ENCODE data around the gene KRTAP17-1. TPM values are rescaled to one million over a fixed set of nuclear protein-coding genes. Genes with fewer than 3 reads are reported as not detected.

Gene KRTAP17-1
- total RNA-seq, 1 experiment from 2014 or later: not detected

DNA sequence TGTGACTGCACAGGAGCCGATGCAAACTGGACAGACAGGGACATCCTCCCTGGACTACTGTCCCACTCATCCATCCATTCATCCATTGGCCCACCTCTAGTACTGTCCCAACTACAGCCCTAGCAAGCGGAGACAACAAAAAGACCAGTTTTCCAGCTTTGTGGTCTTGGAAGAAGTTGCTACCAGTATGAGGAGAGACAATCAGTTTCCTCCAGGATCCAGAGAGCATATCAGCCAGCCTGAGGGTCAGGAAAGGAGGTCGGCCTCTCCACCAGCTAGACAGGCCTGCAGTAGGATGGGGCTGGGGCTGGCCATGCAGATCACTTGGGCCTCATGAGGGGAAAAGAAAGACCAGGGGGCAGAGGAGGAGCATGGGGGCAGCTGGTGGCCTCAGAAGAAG lies 18.3 kb upstream of the KRTAP17-1 start:
- Histone ChIP-seq H3K14ac (ENCODE audit: insufficient read depth, low read length) (no peak overlapping the region), H3K9me3 (ENCODE audit: control insufficient read depth, low read depth, low read length) (no peaks in the 10 kb centered on the region), H3T11ph (ENCODE audit: low read length) (no peak overlapping the region), H3K56ac (ENCODE audit: insufficient read length, low read depth, low read length) (no peak overlapping the region), H3K9ac (ENCODE audit: extremely low read depth, insufficient read length, low read length) (no peak overlapping the region), H3K23me2 (ENCODE audit: insufficient read length, low read depth, low read length, poor library complexity, severe bottlenecking) (no peaks in the 10 kb centered on the region), H4K8ac (replicated peaks; ENCODE audit: insufficient read length, low read depth, low read length) (no peak overlapping the region), H2BK120ac (ENCODE audit: low read depth, low read length, poor library complexity, severe bottlenecking) (no peak overlapping the region), H2BK5ac (ENCODE audit: insufficient read length, low read length) (no peak overlapping the region), H2AK5ac (ENCODE audit: insufficient read length, low read length) (no peak overlapping the region), H2AFZ (ENCODE audit: low read length) (no peak overlapping the region), H2BK20ac (ENCODE audit: low read depth, low read length, poor library complexity, severe bottlenecking) (no peak overlapping the region), H3K4me1 (ENCODE audit: insufficient read depth, low read length) (no peaks in the 10 kb centered on the region), H4K20me1 (ENCODE audit: control insufficient read depth, insufficient read depth, insufficient read length) (no peaks in the 10 kb centered on the region), H2BK12ac (ENCODE audit: insufficient read length, low read depth, low read length) (no peak overlapping the region), H3K27ac (ENCODE audit: insufficient read length, low read depth, low read length) (no peak overlapping the region), H4K91ac (ENCODE audit: insufficient read length, low read depth, low read length) (no peak overlapping the region), H4K5ac (ENCODE audit: insufficient read length, low read depth, low read length) (no peak overlapping the region), H3K79me2 (ENCODE audit: insufficient read depth, low read length) (no peaks in the 10 kb centered on the region), H3K79me1 (ENCODE audit: insufficient read depth, low read depth, low read length, poor library complexity, severe bottlenecking) (no peaks in the 10 kb centered on the region), H3K27me3 (ENCODE audit: insufficient read depth, low read length) (no peaks in the 10 kb centered on the region), H3K4me2 (ENCODE audit: insufficient read depth, insufficient read length, low read length) (no peak overlapping the region), H2BK15ac (ENCODE audit: low read depth, low read length) (no peak overlapping the region), H3K4ac (ENCODE audit: low read depth, low read length) (no peak overlapping the region), H3K18ac (ENCODE audit: insufficient read length, low read depth, low read length) (no peak overlapping the region), H3K23ac (ENCODE audit: insufficient read length, low read depth, low read length) (no peak overlapping the region)
- Mint-ChIP-seq H3K36me3 (ENCODE audit: insufficient read depth in 1 of 3, low read depth in 3 of 3) (no peaks in the 10 kb centered on the region; a peak in 1 of 7 replicates), H3K4me1 (peaks cover 0 to 9% of the 10 kb centered on the region in 2 experiments; a peak in 3 of 4 replicates), H3K27me3 (ENCODE audit: low read depth) (peaks cover 4% of the 10 kb centered on the region; the same call in 1 of the 2 replicates), H3K9me3 (no peaks in the 10 kb centered on the region; a peak in 2 of 5 replicates), H3K27ac (no peak overlapping the region), H3K4me3 (no peak overlapping the region)
- TF ChIP-seq, protein P1, sequence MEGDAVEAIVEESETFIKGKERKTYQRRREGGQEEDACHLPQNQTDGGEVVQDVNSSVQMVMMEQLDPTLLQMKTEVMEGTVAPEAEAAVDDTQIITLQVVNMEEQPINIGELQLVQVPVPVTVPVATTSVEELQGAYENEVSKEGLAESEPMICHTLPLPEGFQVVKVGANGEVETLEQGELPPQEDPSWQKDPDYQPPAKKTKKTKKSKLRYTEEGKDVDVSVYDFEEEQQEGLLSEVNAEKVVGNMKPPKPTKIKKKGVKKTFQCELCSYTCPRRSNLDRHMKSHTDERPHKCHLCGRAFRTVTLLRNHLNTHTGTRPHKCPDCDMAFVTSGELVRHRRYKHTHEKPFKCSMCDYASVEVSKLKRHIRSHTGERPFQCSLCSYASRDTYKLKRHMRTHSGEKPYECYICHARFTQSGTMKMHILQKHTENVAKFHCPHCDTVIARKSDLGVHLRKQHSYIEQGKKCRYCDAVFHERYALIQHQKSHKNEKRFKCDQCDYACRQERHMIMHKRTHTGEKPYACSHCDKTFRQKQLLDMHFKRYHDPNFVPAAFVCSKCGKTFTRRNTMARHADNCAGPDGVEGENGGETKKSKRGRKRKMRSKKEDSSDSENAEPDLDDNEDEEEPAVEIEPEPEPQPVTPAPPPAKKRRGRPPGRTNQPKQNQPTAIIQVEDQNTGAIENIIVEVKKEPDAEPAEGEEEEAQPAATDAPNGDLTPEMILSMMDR (conservative IDR thresholded peaks at IDR 0.05): no peak
- no peak for DNase-seq
- no CpG with 5 or more reads among the region's 3 CpGs for WGBS (ENCODE audit: extremely low coverage, insufficient read length, low lambda C conversion rate)

Data from H9 (cell line).